Activated effector memory CD4-positive, alpha-beta T cell treated with Interleukin-2 at 50 U/mL for 16 hours (primary cell): ENCODE data around the gene USF3.

ENCODE experiments used
- DNase-seq: peaks from one replicate; pipeline ENCODE4 v3.0.0-alpha.2; 2020

The USF3 gene

DNA sequence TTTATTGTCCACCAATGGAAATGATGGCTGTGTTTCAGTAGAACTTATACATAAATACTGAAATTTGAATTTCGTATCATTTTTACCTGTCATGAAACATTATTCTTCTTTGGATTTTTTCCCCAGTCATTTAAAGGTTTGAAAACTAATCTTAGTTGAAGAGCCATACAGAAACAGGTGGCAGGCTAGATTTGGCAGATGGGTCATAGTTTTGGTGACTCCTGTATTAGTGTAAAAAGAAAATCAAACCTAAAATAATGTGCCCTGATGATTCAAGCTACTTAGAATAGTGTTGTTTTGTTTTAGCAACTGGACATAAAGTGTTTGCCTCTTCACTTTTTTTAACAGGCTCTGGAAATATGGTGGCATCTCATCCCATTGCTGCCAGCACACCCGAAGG, 95.2 kb downstream of the USF3 start:
- no peak for DNase-seq

DNA sequence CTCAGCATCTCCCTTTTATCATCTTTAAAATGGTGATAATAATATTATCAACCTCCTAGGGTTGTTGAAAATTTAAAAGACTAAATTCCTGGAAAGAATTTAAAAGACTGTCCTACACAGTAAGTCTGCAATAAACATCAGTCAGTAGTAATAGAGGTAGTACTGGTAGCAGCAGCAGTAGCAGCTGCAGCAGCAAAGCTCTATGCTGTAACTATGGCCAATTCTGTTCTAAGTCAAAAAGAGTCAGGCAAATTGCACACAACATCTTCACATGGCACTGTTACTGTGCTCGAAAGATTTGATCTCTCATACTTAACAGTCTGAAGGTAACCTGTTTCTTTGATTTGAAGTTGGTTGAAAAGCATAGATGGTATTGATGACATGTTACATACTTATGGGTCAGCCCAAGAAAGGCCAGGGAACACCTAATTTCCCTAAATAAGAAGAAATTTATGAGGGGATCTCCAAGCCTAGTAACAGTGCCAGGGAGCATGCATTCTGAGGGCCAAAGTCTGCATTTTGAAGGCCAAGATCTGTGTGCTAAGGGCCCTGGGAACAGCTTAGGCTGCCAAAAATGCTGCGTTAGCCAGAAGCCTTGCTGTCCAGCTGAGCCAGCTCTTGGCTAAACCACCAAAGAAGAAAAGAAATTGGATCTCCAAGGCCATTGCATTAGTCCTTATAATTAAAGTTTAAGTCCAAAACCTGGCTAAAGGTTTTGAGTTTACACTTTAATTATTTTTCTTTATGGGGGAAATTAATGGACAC, 95.8 kb downstream of the USF3 start:
- DNase-seq, result no peak
